HG02678 (cell line): ENCODE data around the gene CTBP1.

Source experiments
- ATAC-seq: cut with Tn5 transposase; IDR thresholded peaks from one replicate; pipeline ENCODE4 v1.9.1; 2021; ENCODE audit warnings: mild to moderate bottlenecking, moderate library complexity; ENCODE audit not compliant: unreplicated experiment

Gene CTBP1

GRCh38 chr4:1285151-1285789 lies 36.3 kb upstream of the CTBP1 start:
- ATAC-seq = no peak

GRCh38 chr4:1283711-1284110 lies 34.8 kb upstream of the CTBP1 start:
- no peak for ATAC-seq

GRCh38 chr4:1279253-1279652 lies 30.3 kb upstream of the CTBP1 start:
- no peak for ATAC-seq

- no peak for ATAC-seq
Observed at GRCh38 chr4:1277667-1278665, 29.0 kb upstream of the CTBP1 start.

- ATAC-seq = no peak
Observed at GRCh38 chr4:1276984-1277383, 28.1 kb upstream of the CTBP1 start.

GRCh38 chr4:1274871-1275270 lies 25.9 kb upstream of the CTBP1 start:
- no peak for ATAC-seq

GRCh38 chr4:1271686-1272085 lies 22.8 kb upstream of the CTBP1 start:
- ATAC-seq = no peak

GRCh38 chr4:1269209-1269608 lies 20.3 kb upstream of the CTBP1 start:
- no peak for ATAC-seq

GRCh38 chr4:1266881-1267763 lies 18.2 kb upstream of the CTBP1 start:
- ATAC-seq = no peak

GRCh38 chr4:1265351-1265750 lies 16.4 kb upstream of the CTBP1 start:
- ATAC-seq = no peak

- ATAC-seq = no peak
Observed at GRCh38 chr4:1264942-1265341, 16.0 kb upstream of the CTBP1 start.

GRCh38 chr4:1261107-1261928 lies 12.4 kb upstream of the CTBP1 start:
- no peak for ATAC-seq

GRCh38 chr4:1260418-1261106 lies 11.6 kb upstream of the CTBP1 start:
- ATAC-seq = no peak

- ATAC-seq = no peak
Observed at GRCh38 chr4:1259966-1260365, 11.0 kb upstream of the CTBP1 start.

GRCh38 chr4:1258457-1258856 lies 9.5 kb upstream of the CTBP1 start:
- ATAC-seq = no peak

GRCh38 chr4:1255699-1256098 lies 6.8 kb upstream of the CTBP1 start:
- ATAC-seq = no peak

GRCh38 chr4:1255151-1255550 lies 6.2 kb upstream of the CTBP1 start:
- no peak for ATAC-seq

- no peak for ATAC-seq
Observed at GRCh38 chr4:1253831-1254230, 4.9 kb upstream of the CTBP1 start.

- ATAC-seq = no peak
Observed at GRCh38 chr4:1252928-1253492, 4.1 kb upstream of the CTBP1 start.

- ATAC-seq = no peak
Observed at GRCh38 chr4:1251773-1252066, 2.8 kb upstream of the CTBP1 start.
